GM12878 (cell line): Measurements from ENCODE around the gene KIF6.

Experiments
- BACH1 ChIP-seq: fragments of 450-650 bp; IDR thresholded peaks from 2 replicates; pipeline ENCODE4 v1.6.1; 2017; ENCODE audit warnings: mild to moderate bottlenecking, borderline replicate concordance
- CTCF ChIP-seq, 3 experiments: IDR thresholded peaks in 2 of 3; conservative IDR thresholded peaks in 1 of 3; 2 replicates each; pipeline ENCODE4 v1.5.1; 2011; ENCODE audit warnings: low read depth in 3 of 3, low read length in 3 of 3, mild to moderate bottlenecking in 3 of 3, control low read depth in 2 of 3, moderate library complexity in 2 of 3, inconsistent platforms in 1 of 3, mixed read lengths in 1 of 3; ENCODE audit not compliant: control insufficient read depth in 2 of 3, insufficient read depth in 1 of 3; ENCODE audit errors: extremely low read depth in 1 of 3

DNA sequence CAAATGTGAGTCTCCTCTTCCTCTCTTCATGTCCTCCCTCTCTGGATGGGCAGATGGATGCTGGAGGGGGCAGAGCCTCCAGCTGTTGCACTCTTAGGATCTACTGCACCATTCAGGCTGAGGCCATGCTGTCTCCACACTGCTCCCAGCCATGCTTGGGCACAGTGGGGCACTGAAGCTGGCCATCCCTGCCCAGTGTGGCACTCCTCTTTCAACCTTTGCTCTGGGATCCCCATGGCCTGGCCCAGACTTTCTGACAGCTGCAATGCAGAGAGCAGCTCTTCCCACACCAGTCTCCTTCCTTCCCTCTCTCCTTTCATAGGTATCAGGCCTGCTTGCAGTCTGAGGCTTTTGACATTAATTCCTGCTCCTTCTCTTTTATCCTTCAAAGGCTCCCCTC, 420.3 kb downstream of the KIF6 start:
- TF ChIP-seq CTCF (IDR thresholded peaks at IDR 0.05 in 2 of 3, conservative IDR thresholded peaks at IDR 0.05 in 1 of 3; ENCODE audit: control insufficient read depth in 2 of 3, extremely low read depth in 1 of 3, insufficient read depth in 1 of 3, low read depth in 3 of 3, low read length in 3 of 3) (no peak), BACH1 (no peak)
